IMR-90 (cell line): ENCODE results near the gene KRT76. TPM values are rescaled to one million over a fixed set of nuclear protein-coding genes. Genes with fewer than 3 reads are reported as not detected.

Experiments
- ATAC-seq: fragments of 200-7000 bp; cut with Tn5 transposase; 2 replicates; pipeline ENCODE4 v1.9.1; 2020; ENCODE audit warnings: low read depth, mild to moderate bottlenecking, moderate library complexity
- BruUV-seq: library from RNA; stranded (reverse); fragments of 400-500 nt; replicated peaks from 2 replicates; lab custom pipeline; 2021; lab: Mats Ljungman, UMichigan
- CTCF ChIA-PET: fragments of 300-600 bp; formaldehyde crosslinking; extraction: SDS; loops from one replicate; lab custom pipeline; 2021; ENCODE audit warnings: antibody characterized with exemption; lab: Yijun Ruan, JAX
- POLR2A ChIA-PET: fragments of 300-600 bp; sonication (Branson Sonifier 250); formaldehyde crosslinking; loops from one replicate; lab custom pipeline; 2022; ENCODE audit warnings: antibody characterized with exemption; ENCODE audit not compliant: unreplicated experiment; lab: Charles Lee
- DNase-seq: peaks from one replicate; pipeline ENCODE4 v3.0.0; 2013
- H2AFZ ChIP-seq: replicated peaks from 2 replicates; pipeline ENCODE3; 2013; ENCODE audit warnings: low read length, mild to moderate bottlenecking; ENCODE audit not compliant: poor library complexity
- H2AK5ac ChIP-seq: 2 replicates; pipeline ENCODE4 v1.6.1; 2013; ENCODE audit warnings: low read depth, low read length, inconsistent platforms
- H2AK9ac ChIP-seq: replicated peaks from 2 replicates; pipeline ENCODE3; 2013; ENCODE audit warnings: mild to moderate bottlenecking, low read depth, low read length, moderate library complexity; ENCODE audit not compliant: poor library complexity
- H2BK120ac ChIP-seq: 2 replicates; pipeline ENCODE4 v1.6.1; 2013; ENCODE audit warnings: low read depth, low read length, inconsistent platforms
- H2BK15ac ChIP-seq: 3 replicates; pipeline ENCODE4 v1.6.1; 2013; ENCODE audit warnings: low read depth, low read length, inconsistent platforms
- H2BK20ac ChIP-seq: 2 replicates; pipeline ENCODE4 v1.6.1; 2013; ENCODE audit warnings: low read depth, mild to moderate bottlenecking, inconsistent platforms, low read length, moderate library complexity
- H2BK5ac ChIP-seq: 2 replicates; pipeline ENCODE4 v1.6.1; 2013; ENCODE audit warnings: mild to moderate bottlenecking, low read depth, low read length, inconsistent platforms; ENCODE audit not compliant: poor library complexity, severe bottlenecking
- H3K14ac ChIP-seq: replicated peaks from 2 replicates; pipeline ENCODE4 v1.6.1; 2013; ENCODE audit warnings: low read depth, low read length, inconsistent platforms
- H3K18ac ChIP-seq: 2 replicates; pipeline ENCODE4 v1.6.1; 2013; ENCODE audit warnings: low read depth, low read length, control low read depth
- H3K23ac ChIP-seq: 2 replicates; pipeline ENCODE4 v1.6.1; 2013; ENCODE audit warnings: low read depth, low read length, inconsistent platforms
- H3K27ac ChIP-seq: 2 replicates; pipeline ENCODE4 v1.5.1; 2013; ENCODE audit warnings: mild to moderate bottlenecking, control low read depth, low read length; ENCODE audit not compliant: insufficient read depth
- H3K27me3 ChIP-seq: 2 replicates; pipeline ENCODE4 v1.6.1; 2013; ENCODE audit warnings: low read length; ENCODE audit not compliant: control insufficient read depth, insufficient read depth
- H3K36me3 ChIP-seq: 2 replicates; pipeline ENCODE4 v1.6.1; 2013; ENCODE audit warnings: low read length, mixed read lengths; ENCODE audit not compliant: control insufficient read depth, insufficient read depth
- H3K4ac ChIP-seq: 2 replicates; pipeline ENCODE4 v1.6.1; 2013; ENCODE audit warnings: low read depth, low read length, inconsistent platforms
- H3K4me1 ChIP-seq: 2 replicates; pipeline ENCODE4 v1.6.1; 2013; ENCODE audit warnings: low read length, mixed read lengths; ENCODE audit not compliant: control insufficient read depth, insufficient read depth
- H3K4me2 ChIP-seq: 2 replicates; pipeline ENCODE4 v1.6.1; 2013; ENCODE audit warnings: low read depth, mild to moderate bottlenecking, control low read depth, low read length, moderate library complexity
- H3K4me3 ChIP-seq: 2 replicates; pipeline ENCODE4 v1.5.1; 2013; ENCODE audit warnings: low read depth, mild to moderate bottlenecking, control low read depth, low read length, moderate library complexity; ENCODE audit not compliant: insufficient read depth
- H3K56ac ChIP-seq: 2 replicates; pipeline ENCODE4 v1.6.1; 2013; ENCODE audit warnings: low read length, inconsistent platforms; ENCODE audit not compliant: insufficient read depth; ENCODE audit errors: extremely low read depth
- H3K79me1 ChIP-seq, 2 experiments: 2 replicates each; pipeline ENCODE4 v1.6.1; 2013; ENCODE audit warnings: low read length in 2 of 2, inconsistent platforms in 1 of 2, low read depth in 1 of 2
- H3K9ac ChIP-seq: 2 replicates; pipeline ENCODE4 v1.6.1; 2013; ENCODE audit warnings: low read depth, low read length, control low read depth
- H3K9me1 ChIP-seq: 2 replicates; pipeline ENCODE4 v1.6.1; 2013; ENCODE audit warnings: low read length, inconsistent platforms; ENCODE audit not compliant: insufficient read depth
- H3K9me3 ChIP-seq: 2 replicates; pipeline ENCODE4 v1.6.1; 2013; ENCODE audit warnings: low read length; ENCODE audit not compliant: control insufficient read depth, insufficient read depth
- H4K20me1 ChIP-seq: 2 replicates; pipeline ENCODE4 v1.6.1; 2013; ENCODE audit warnings: low read length, inconsistent platforms; ENCODE audit not compliant: insufficient read depth
- H4K5ac ChIP-seq: 2 replicates; pipeline ENCODE4 v1.6.1; 2013; ENCODE audit warnings: mild to moderate bottlenecking, low read depth, low read length, control low read depth
- H4K8ac ChIP-seq, 2 experiments: 2 replicates each; pipeline ENCODE4 v1.6.1; 2013; ENCODE audit warnings: low read depth in 2 of 2, low read length in 2 of 2, control low read depth in 1 of 2, inconsistent platforms in 1 of 2
- H4K91ac ChIP-seq: 2 replicates; pipeline ENCODE4 v1.6.1; 2013; ENCODE audit warnings: low read depth, low read length, inconsistent platforms; ENCODE audit not compliant: insufficient read depth
- BHLHE40 ChIP-seq: fragments of 150-350 bp; IDR thresholded peaks from 2 replicates; pipeline ENCODE4 v1.6.1; 2016; ENCODE audit warnings: mild to moderate bottlenecking, low read depth, low read length
- CEBPB ChIP-seq: IDR thresholded peaks from 2 replicates; pipeline ENCODE4 v1.6.1; 2012; ENCODE audit warnings: low read depth, low read length, improper control_type of control experiment
- CHD1 ChIP-seq: IDR thresholded peaks from 2 replicates; pipeline ENCODE4 v1.6.1; 2012; ENCODE audit warnings: low read depth, low read length, improper control_type of control experiment
- CTCF ChIP-seq: conservative IDR thresholded peaks from 2 replicates; pipeline ENCODE4 v1.5.1; 2012; ENCODE audit warnings: mild to moderate bottlenecking, low read depth, low read length, improper control_type of control experiment
- ELK1 ChIP-seq: fragments of 150-350 bp; IDR thresholded peaks from 2 replicates; pipeline ENCODE4 v1.6.1; 2016; ENCODE audit warnings: low read depth, mild to moderate bottlenecking, low read length, moderate library complexity, borderline replicate concordance
- FOS ChIP-seq: fragments of 150-350 bp; IDR thresholded peaks from 2 replicates; pipeline ENCODE4 v1.6.1; 2016; ENCODE audit warnings: low read depth, low read length
- MAFK ChIP-seq: IDR thresholded peaks from 2 replicates; pipeline ENCODE4 v1.6.1; 2012; ENCODE audit warnings: low read depth, low read length, improper control_type of control experiment
- MAZ ChIP-seq: IDR thresholded peaks from 2 replicates; pipeline ENCODE4 v1.6.1; 2012; ENCODE audit warnings: low read depth, mild to moderate bottlenecking, low read length, improper control_type of control experiment, moderate library complexity, borderline replicate concordance
- MXI1 ChIP-seq: IDR thresholded peaks from 2 replicates; pipeline ENCODE4 v1.6.1; 2012; ENCODE audit warnings: low read depth, mild to moderate bottlenecking, low read length, moderate library complexity, borderline replicate concordance
- NFE2L2 ChIP-seq: fragments of 150-350 bp; IDR thresholded peaks from 2 replicates; pipeline ENCODE4 v1.6.1; 2016; ENCODE audit warnings: low read depth, mild to moderate bottlenecking, low read length
- POLR2A ChIP-seq: IDR thresholded peaks from 2 replicates; pipeline ENCODE4 v1.6.1; 2012; ENCODE audit warnings: mild to moderate bottlenecking, low read depth, low read length
- RAD21 ChIP-seq: IDR thresholded peaks from 2 replicates; pipeline ENCODE4 v1.6.1; 2012; ENCODE audit warnings: low read length, improper control_type of control experiment
- RCOR1 ChIP-seq: IDR thresholded peaks from 2 replicates; pipeline ENCODE4 v1.6.1; 2012; ENCODE audit warnings: mild to moderate bottlenecking, low read length, improper control_type of control experiment; ENCODE audit not compliant: insufficient replicate concordance
- RFX5 ChIP-seq: IDR thresholded peaks from 2 replicates; pipeline ENCODE4 v1.8.0; 2012; ENCODE audit warnings: low read depth, mild to moderate bottlenecking, low read length, moderate library complexity
- SMC3 ChIP-seq: fragments of 150-350 bp; IDR thresholded peaks from 2 replicates; pipeline ENCODE4 v1.6.1; 2016; ENCODE audit warnings: low read depth, mild to moderate bottlenecking, antibody characterized with exemption, low read length, moderate library complexity
- USF2 ChIP-seq: fragments of 150-350 bp; IDR thresholded peaks from 2 replicates; pipeline ENCODE4 v1.6.1; 2017; ENCODE audit warnings: mild to moderate bottlenecking, antibody characterized with exemption, low read length, low read depth
- WGBS, 2 experiments: methylation state at CpG; one replicate each; pipeline versions ENCODE4 v1.1.5 to v1.1.7; 2013; ENCODE audit warnings: missing lambda C conversion rate in 2 of 2; ENCODE audit not compliant: insufficient read length in 1 of 2; ENCODE audit errors: extremely low coverage in 2 of 2; 5-methylcytosine and 5-hydroxymethylcytosine counted together
- dilution Hi-C: fragments of 300-500 bp; cut with HindIII; formaldehyde crosslinking; loops from one replicate; pipeline ENCODE4 v1.14.3; 2018; ENCODE audit warnings: low sequenced_read_pairs; ENCODE audit not compliant: unreplicated experiment
- in situ Hi-C: fragments of 300-500 bp; cut with MboI; formaldehyde crosslinking; loops from 3 replicates; pipeline ENCODE4 v1.14.3; 2019; ENCODE audit warnings: low sequenced_read_pairs, inconsistent platforms, mixed read lengths
- intact Hi-C: fragments of 100-400 bp; cut with micrococcal nuclease; formaldehyde crosslinking; loops from 2 replicates; pipeline ENCODE4 v1.10.0; 2022
- polyA plus RNA-seq, 3 experiments: library from polyadenylated mRNA; depleted of rRNA; stranded (reverse); fragments of >200 nt; gene quantifications; 2 replicates each; pipeline ENCODE4 v1.2.3, GENCODE V29; 2012; ENCODE audit warnings: low replicate concordance in 1 of 3
- total RNA-seq: library from RNA; depleted of rRNA; stranded (reverse); fragments of >200 nt; gene quantifications from 2 replicates; pipeline ENCODE4 v1.2.3, GENCODE V29; 2012

Gene KRT76
- total and polyA plus RNA-seq, 2 of the 4 experiments (the other 2 are of a cell fraction), result not detected

- Histone ChIP-seq H3K27ac (no peak overlapping the region), H4K5ac (no peak overlapping the region), H3K4me3 (no peak overlapping the region), H3K4me1 (no peaks in the 10 kb centered on the region), H3K18ac (no peak overlapping the region), H3K4ac (no peak overlapping the region; the same call in 1 of the 2 replicates), H2AFZ (peak overlapping the region; percentile 43), H2BK120ac (no peak overlapping the region), H3K4me2 (no peak overlapping the region), H4K8ac (no peak overlapping the region), H3K36me3 (no peaks in the 10 kb centered on the region), H3K9ac (no peak overlapping the region), H2AK9ac (no peak overlapping the region), H2BK15ac (no peak overlapping the region), H3K9me1 (no peaks in the 10 kb centered on the region), H3K23ac (no peak overlapping the region), H2AK5ac (no peak overlapping the region), H2BK20ac (no peak overlapping the region), H3K14ac (no peak overlapping the region), H2BK5ac (no peak overlapping the region), H3K56ac (no peak overlapping the region), H4K91ac (no peak overlapping the region), H3K27me3 (peaks cover 47% of the 10 kb centered on the region), H3K9me3 (no peaks in the 10 kb centered on the region), H4K20me1 (no peaks in the 10 kb centered on the region; the same call in 1 of the 2 replicates), H3K79me1 (no peaks in the 10 kb centered on the region)
- POLR2A ChIA-PET, result no interaction called here
- WGBS, 2 experiments, result 100% methylated on average over 1 of the region's 6 CpGs; no CpG with 5 or more reads in 1 of the 2 experiments
- no TSS peak for BruUV-seq
- ATAC-seq (no peak), DNase-seq (no peak)
- CTCF ChIA-PET, result no interaction called here
- TF ChIP-seq BHLHE40, result no peak
- no peak for TF ChIP-seq ELK1
- no peak for TF ChIP-seq RAD21
- TF ChIP-seq CTCF, result no peak
- no peak for TF ChIP-seq MXI1
- TF ChIP-seq MAFK, result no peak
- no peak for TF ChIP-seq SMC3
- TF ChIP-seq FOS, result no peak
- no peak for TF ChIP-seq NFE2L2
- TF ChIP-seq USF2, result no peak
- TF ChIP-seq CEBPB, result no peak
- TF ChIP-seq RCOR1, result no peak
- TF ChIP-seq POLR2A, result no peak
- no peak for TF ChIP-seq MAZ
- no peak for TF ChIP-seq CHD1
- no peak for TF ChIP-seq RFX5
- in situ Hi-C loops, result no loop called here
- intact Hi-C loops, result no loop called here
- dilution Hi-C loops, result no loop called here
Observed at GRCh38 chr12:52820521-52820920, 43.4 kb upstream of the KRT76 start.
